ENCODE data around the gene TOPAZ1. TPM values are rescaled to one million over a fixed set of nuclear protein-coding genes. Genes with fewer than 3 reads are reported as not detected.

TOPAZ1 gene
- total and polyA plus RNA-seq, 8 donors: not detected

DNA sequence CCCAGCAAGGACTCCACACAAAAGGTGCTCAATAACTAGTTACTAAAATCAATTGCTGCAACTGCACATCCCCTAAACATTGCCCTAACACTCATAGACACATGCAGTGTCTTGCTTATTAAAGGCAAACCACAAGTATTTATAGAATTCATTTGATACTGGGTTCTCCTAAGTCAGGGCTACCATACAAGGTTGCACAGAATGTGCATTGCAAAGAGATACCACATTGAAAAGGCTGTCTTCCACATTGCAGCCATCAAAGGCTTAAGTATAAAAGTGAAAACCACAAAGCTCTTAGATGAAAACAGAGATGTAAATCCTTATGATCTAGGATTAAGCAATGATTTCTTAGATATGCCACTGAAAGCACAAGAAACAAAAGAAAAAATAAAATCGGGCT is 33.6 kb upstream of the TOPAZ1 start:
- peaks cover 0 to under 1% (median 0%) of the 10 kb centered on the region in 3 donors for H3K27me3 ChIP-seq
- no peaks in the 10 kb centered on the region for H3K36me3 ChIP-seq
- no peaks in the 10 kb centered on the region for H3K9me3 ChIP-seq
- TF ChIP-seq EP300 (IDR thresholded peaks at IDR 0.05) (no peak), POLR2AphosphoS5 (IDR thresholded peaks at IDR 0.05) (no peak), POLR2A (IDR thresholded peaks at IDR 0.05) (no peak)
- TF ChIP-seq, protein P1, sequence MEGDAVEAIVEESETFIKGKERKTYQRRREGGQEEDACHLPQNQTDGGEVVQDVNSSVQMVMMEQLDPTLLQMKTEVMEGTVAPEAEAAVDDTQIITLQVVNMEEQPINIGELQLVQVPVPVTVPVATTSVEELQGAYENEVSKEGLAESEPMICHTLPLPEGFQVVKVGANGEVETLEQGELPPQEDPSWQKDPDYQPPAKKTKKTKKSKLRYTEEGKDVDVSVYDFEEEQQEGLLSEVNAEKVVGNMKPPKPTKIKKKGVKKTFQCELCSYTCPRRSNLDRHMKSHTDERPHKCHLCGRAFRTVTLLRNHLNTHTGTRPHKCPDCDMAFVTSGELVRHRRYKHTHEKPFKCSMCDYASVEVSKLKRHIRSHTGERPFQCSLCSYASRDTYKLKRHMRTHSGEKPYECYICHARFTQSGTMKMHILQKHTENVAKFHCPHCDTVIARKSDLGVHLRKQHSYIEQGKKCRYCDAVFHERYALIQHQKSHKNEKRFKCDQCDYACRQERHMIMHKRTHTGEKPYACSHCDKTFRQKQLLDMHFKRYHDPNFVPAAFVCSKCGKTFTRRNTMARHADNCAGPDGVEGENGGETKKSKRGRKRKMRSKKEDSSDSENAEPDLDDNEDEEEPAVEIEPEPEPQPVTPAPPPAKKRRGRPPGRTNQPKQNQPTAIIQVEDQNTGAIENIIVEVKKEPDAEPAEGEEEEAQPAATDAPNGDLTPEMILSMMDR (IDR thresholded peaks at IDR 0.05): no peak
- no peak for DNase-seq
- H3K4me1 ChIP-seq: no peaks in the 10 kb centered on the region
- intact Hi-C loops (cut with DNase I; ENCODE audit: low total_unique reads): loop anchor here (10.0 kb wide), 1 partner anchor 343 kb away; no protein-coding TSS in a partner anchor
- no peak overlapping the region for H3K4me3 ChIP-seq
- no peak overlapping the region for H3K27ac ChIP-seq
- 67 to 77% (median 70%) methylated on average over 1 of the region's 1 CpG for WGBS, 5 donors

DNA sequence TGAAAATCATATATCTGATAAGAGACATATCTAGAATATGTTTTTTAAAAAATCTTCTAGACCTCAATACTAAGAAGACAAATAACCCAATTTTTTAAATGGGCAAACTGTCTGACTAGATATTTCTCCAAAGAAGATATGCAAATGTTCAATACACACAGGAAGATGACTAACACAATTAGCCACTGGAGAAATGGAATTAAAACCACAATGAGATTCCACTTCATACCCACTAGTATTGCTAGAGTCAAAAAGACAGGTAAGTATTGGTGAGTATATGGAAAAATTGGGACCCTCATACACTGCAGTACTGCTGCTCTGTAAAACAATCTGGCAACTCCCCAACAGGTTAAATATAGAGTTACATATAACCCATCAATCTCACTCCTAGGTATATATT is 33.1 kb upstream of the TOPAZ1 start:
- H3K27me3 ChIP-seq: no peaks in the 10 kb centered on the region
- intact Hi-C loops (cut with DNase I; ENCODE audit: low total_unique reads): loop anchor here (10.0 kb wide), 1 partner anchor 344 kb away; no protein-coding TSS in a partner anchor
- no peaks in the 10 kb centered on the region for H3K36me3 ChIP-seq
- H3K4me1 ChIP-seq: no peaks in the 10 kb centered on the region
- no peak overlapping the region for H3K27ac ChIP-seq
- no peak for DNase-seq
- TF ChIP-seq POLR2A (IDR thresholded peaks at IDR 0.05) (no peak), POLR2AphosphoS5 (IDR thresholded peaks at IDR 0.05) (no peak), EP300 (IDR thresholded peaks at IDR 0.05) (no peak)
- TF ChIP-seq, protein P1 (IDR thresholded peaks at IDR 0.05): no peak
- H3K9me3 ChIP-seq: no peaks in the 10 kb centered on the region
- no peak overlapping the region for H3K4me3 ChIP-seq

DNA sequence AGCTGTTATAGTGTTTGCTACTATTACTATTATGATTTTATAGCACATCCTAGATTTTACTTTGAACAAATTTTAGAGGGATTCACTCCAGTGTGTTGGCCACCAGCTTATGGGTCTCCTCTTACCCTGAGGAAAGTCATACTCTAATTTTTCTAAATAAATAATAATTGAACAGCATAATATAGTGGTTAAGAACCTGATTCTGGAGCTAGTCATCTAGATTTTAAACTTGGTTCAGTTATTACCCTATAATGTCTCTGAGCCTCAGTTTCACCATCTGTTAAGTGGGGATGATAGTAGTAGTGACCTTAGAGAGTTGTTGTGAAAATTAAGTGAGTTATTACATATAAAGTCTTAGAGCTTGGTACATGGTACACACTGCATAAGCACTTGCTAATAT is 30.7 kb upstream of the TOPAZ1 start:
- Histone ChIP-seq H3K27me3 (no peaks in the 10 kb centered on the region), H3K4me1 (no peaks in the 10 kb centered on the region), H3K9me3 (peaks cover 0 to 8% (median 8%) of the 10 kb centered on the region in 4 donors), H3K27ac (no peak overlapping the region), H3K4me3 (no peak overlapping the region), H3K36me3 (no peaks in the 10 kb centered on the region)
- no peak for DNase-seq
- intact Hi-C loops (cut with DNase I; ENCODE audit: low total_unique reads): no loop called here
- no peak for TF ChIP-seq POLR2A (IDR thresholded peaks at IDR 0.05)
- TF ChIP-seq, protein P1 (IDR thresholded peaks at IDR 0.05): no peak
- no peak for TF ChIP-seq POLR2AphosphoS5 (IDR thresholded peaks at IDR 0.05)
- no peak for TF ChIP-seq EP300 (IDR thresholded peaks at IDR 0.05)

DNA sequence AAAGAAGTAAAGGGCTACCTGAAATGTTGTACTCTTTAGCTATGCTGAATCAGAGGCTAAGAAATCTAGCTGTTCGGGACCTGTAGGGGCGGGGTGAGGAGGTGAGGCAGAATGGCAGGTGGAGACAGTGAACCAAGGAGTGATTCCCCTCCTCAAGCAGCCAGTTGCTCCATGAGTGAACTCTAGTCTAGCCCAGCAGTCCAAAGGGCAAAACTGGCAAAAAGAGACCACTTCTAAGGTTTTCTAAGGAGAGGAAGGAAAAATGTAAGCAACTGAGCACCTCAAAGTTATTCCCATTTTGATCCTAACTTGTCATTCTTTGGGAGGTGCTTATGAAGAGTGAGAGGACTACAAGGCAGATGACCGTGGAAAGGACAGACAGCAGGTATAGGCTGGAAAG is 19.3 kb upstream of the TOPAZ1 start:
- Histone ChIP-seq H3K4me3 (no peak overlapping the region), H3K27ac (no peak overlapping the region), H3K4me1 (no peaks in the 10 kb centered on the region), H3K27me3 (no peaks in the 10 kb centered on the region), H3K36me3 (no peaks in the 10 kb centered on the region), H3K9me3 (no peaks in the 10 kb centered on the region)
- WGBS, 5 donors: 60 to 75% (median 74%) methylated on average over 3 of the region's 3 CpGs
- TF ChIP-seq EP300 (IDR thresholded peaks at IDR 0.05) (no peak), POLR2A (IDR thresholded peaks at IDR 0.05) (no peak), POLR2AphosphoS5 (IDR thresholded peaks at IDR 0.05) (no peak)
- TF ChIP-seq, protein P1 (IDR thresholded peaks at IDR 0.05): no peak
- intact Hi-C loops (cut with DNase I; ENCODE audit: low total_unique reads): no loop called here
- no peak for DNase-seq

Measured in stomach (tissue), 9 donors.